NCI-H510A (cell line): Measurements from ENCODE around the gene LRRC8B.

Experiments
- DNase-seq: peaks from one replicate; lab custom pipeline; 2025; lab: John Stamatoyannopoulos, UW

LRRC8B gene

DNA sequence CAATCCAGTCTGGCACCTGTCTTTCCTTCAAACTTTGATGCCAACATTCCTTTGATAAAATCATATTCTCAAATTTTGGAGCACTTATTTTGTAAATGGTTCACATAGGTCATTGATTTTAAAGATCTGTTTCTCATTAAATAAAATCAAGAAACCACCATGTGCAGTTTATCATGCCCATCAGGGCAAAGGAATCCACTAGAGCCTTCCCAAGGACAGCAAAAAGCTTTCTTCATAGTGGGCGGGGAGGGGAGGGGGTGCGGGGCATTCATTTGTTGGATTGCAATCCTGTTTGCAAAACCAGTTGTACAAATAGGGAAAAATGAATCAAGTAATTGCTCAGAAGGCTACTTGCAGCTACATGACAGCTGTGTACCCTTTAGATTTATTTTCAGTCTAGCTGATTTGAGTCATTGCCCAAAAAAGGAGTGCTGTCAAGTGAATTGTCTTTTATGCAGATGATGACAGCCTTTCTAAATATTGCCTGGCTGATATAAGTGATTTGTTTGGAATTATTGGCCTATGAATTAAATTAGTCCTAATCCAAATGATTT is 23.0 kb downstream of the LRRC8B start:
- no peak for DNase-seq

DNA sequence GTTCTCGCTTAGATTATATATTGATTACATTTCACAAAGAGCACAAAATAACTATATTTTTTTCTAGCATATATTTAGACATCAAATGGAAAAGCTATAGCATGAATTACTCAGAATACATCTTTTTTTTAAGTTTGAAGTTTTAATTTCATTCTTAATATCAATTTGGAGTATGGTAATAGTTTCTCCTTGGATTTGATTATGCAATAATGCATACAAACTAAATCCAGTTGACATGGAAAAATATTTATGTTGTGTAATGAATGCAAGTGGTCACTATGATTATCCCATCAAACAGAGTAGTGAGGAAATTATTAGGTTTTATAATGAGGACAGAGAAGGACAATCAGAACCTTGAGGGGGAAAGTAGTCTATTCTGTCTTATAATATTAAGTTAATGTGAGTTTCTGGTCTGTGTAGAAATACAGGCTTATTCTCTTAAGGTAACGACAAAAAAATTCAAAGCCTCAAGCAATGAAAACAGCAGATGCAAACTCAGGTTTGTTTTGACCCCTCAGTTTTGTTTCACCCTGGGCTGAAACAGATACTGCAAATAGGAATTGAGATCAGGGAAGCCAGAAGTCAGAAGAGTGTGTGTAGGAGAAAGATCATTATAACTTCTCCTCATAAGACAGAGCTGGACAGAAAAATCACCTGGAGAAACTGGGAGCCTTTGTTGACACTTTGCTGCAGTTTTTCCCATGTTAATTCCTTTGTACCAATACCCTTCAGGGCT is 23.7 kb downstream of the LRRC8B start:
- no peak for DNase-seq

DNA sequence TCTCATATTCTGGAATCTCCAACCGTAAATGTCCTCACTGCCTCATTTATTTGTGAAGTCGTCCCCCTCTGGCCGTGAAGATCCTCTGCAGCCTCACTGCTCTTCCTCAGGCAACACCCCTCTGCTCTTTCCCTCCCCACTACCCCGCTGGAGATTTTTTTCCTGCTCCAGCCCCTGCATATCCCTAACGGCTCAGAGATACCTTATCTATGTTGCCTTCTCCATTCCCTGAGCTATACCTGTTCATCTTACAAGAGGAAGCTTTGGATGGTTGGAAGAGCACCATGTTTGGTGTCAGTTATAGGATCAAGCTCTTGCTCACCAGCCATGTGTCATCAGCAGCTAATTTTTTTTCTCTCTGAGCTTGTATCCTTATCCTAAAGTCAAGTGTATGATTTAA is 26.4 kb downstream of the LRRC8B start:
- no peak for DNase-seq

DNA sequence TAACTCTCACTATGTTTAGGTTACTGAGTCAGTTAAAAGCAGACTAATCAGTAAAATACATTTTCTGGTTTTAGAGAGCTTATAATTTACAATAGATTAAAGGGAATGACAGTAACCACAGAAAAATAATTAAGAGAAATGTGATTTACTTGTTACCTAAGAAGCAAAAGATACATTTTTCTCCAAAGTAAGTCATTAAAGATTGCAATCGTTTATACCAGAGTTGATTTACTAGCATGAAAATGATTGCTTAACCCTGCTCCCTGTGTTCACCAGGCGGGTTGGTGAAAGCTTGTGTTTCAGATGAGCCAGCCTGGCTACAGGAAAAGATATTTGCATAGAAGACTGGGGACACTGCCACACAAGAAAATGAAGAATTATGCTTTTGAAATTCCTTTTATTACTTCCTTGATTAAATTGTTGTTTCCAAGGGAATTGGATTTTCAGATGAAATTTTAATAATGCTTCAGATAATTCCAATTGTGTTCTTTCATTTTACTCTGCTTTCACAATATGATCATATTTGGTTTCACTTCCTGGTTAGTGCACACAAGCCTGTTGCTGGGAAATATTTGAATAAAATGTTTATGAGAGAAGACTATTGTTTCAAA is 27.9 kb downstream of the LRRC8B start:
- peak; percentile 54 for DNase-seq

DNA sequence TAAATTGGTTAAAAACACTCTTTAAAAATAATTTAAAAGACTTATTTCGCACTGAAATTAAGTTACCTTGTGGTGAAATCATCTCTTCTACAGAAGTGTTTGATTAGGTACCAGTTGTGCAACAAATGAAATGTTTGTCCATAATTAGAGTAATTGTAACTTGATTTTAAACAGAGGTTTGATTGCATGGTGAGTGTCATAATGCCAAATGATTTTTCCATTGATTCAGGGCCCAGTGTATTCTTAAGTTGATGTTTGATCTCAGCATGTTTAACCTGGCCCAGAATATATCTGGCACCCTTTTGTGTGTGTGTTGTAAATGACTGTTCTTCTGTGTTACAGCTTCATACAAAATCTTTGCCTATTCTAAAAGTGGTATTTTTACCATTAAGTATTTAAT is 28.5 kb downstream of the LRRC8B start:
- peak; percentile 7 for DNase-seq

DNA sequence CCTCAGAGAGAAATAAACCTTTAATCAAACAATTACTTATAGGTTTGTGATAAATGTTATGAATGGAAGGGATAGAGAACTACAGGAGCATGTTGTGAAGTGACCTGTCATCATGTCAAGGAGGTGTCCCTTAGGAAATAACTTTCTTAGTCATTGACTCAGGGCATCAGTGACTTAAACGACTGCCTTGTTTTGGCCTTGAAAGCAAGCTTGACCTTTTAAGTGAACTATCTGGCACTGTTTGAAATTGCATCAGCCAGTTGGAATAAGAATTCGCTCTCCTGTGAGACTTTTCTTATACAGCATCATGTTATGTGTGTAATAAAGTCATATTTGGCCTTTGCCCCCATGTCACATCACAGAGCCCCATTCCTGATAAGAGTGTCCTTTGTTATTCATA is 30.9 kb downstream of the LRRC8B start:
- DNase-seq: no peak

DNA sequence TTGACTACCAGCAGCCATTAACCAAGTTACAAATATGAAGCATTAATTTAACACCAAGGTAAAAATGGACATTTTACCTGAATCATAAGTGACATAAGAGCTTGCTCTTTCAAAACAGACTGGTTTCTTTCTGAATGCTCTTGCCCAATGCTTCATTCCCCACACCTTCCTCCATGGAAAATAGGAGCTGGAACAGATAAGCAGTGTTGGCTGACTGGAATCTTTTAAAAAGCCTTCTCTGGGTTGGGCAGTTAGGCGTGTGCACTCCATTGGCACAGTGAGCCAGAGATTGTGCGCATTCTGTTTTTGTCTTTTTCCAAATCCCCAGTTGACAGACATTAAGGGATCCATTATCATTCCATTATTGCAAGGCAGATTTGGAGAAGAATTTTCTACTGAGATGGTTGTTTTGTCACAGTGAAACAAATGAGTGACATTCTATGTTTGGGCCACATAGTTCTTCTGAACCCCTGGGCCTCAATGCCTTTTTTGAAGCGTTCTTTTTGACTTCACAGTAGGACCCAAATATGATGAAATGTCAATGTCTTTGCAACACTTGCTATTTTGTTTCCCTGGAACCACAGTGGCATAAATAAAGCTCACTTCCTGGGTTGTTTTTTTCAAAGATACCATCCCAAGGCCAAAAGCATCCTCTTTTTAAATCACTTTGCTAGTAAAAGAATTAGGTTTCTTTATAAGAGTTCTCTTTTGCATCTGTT is 32.3 kb downstream of the LRRC8B start:
- no peak for DNase-seq

DNA sequence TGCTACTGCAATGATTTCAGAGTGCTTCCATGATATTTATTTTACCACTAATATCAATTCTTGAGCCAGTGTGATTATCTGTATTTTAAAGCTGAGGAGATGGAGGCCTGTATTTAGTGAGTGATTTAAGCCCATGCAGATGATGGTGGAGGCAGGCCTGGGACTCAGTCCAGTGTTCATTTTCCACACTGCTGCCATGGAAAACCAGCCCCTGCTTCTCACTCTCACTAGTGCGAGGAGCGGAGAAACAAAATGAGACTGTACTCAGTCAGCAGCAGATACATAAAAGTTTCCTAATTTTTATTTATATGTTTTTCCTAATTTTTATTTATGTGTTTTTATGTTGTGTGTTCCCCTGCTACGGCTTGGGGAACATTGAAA is 32.8 kb downstream of the LRRC8B start:
- DNase-seq: no peak

DNA sequence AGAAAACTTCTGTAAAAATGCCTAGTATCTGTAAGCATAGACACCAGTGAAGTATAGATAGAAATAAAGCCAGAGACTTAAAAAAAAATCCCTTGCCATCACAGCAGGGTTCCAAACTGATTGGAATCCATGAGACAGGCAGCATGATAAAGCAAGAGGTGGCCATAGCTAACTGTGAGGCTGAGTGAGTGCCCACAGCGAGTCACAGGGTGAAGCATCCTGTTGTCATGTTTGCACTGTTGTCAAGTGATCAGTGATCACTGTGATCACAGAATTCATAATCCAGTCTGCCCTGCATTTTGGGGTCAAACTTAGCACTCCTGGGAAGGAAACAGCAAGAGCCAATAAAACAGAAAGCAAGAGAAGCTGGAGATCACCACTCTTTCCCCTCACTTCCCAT is 33.3 kb downstream of the LRRC8B start:
- no peak for DNase-seq

DNA sequence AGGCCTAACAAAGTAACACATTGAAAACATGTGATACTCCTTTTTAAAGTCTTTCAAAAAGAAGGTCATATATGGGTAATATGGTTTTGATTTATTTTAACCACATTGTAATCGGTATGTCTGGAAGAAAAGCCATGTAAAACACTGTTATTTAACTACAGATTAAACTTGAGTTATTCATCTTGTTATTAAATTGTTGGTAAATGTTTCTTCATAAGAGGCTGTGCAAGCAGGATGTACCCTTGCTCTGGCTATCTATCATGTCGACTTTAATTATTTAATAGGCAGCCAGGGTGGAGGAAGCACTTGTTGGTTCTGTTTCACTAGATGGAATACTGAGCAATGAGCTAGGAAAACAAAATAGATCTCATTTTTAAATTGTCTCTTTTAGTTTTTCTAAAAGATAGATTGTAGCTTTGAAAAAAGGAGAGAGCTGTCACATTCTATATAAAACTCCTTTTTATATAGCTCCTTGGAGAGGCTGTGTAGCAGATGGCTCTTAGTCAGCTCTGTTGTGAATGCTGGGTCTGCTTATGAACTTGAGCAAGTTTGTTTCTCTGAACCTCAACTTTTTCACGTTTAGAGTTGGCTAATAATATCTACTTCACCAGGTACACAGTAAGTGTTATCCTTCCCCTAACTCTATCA is 39.5 kb downstream of the LRRC8B start:
- no peak for DNase-seq

DNA sequence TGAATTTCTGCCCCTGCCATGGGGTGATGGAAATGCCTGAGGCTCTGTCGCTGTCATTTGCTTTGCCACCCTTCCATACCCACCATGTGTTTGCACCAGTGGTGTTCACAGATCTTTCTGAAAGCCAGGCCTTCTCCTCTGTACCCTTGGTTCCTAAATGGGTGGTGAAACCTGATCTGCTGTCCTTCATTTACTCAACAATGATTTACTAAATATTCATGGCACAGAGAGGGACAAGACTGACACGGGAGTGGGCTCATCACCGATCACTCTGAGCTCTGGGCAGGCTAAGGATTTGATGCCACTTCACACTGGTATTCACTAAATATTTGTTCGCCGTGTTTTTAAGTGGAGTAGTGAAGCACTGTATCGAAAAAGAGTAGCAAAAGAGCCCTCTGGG is 40.9 kb downstream of the LRRC8B start:
- no peak for DNase-seq

DNA sequence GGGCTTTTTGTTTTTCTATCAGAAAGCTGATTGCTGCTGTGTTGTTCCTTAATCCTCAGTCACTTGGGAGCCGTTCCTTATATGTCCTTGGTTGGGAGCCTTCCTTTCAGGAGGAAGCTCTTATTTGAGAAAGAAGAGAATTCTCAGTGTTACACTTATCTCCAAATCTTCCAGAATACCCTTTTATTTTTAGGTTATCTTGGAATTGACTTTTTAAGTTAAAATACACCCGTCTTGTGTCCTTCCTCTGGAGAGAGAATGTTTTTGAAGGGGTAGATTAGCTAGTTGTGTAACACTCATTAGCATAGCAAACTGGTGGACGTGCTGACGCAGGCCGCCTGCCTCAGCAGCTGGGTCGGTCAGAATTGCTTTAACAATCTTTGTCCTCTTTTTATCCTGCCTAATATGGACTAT is 42.1 kb downstream of the LRRC8B start:
- DNase-seq: no peak

DNA sequence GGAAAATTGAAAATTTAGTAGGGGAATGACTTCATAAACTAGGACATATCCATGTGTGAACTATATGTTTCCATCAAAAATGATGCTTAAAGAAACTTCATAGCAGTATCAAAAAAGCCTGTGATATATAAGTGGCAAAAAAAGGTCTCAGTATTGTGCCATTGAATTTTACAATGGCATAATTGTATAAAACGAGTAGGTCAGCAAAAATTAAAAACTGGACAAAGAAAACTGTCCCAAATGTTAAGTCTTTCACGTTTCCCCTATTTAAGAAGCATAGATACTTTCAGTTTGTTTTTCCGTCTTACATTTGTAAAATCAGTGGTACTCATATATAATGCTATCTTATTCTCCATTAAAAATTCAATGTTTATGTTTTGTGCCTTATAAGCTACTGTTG is 43.2 kb downstream of the LRRC8B start:
- no peak for DNase-seq

DNA sequence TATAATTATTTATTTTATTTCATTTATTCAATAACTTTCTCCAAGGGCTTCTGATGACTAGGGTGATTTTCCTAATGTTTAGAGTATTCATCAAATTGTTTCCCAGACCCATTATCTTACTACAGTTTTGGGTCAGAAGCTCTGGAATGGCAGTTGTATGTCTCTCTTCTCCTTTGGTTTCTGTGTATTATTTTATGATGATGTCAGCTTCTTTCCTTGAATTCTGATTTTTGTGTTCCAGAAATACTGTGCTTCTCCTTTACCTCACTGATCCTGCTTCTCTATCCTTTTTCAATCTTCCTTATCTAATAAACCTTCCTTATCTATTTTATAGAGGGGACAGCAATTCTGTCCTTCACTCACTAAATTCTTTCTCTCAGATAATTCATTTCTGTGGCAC is 48.8 kb downstream of the LRRC8B start:
- DNase-seq: no peak

DNA sequence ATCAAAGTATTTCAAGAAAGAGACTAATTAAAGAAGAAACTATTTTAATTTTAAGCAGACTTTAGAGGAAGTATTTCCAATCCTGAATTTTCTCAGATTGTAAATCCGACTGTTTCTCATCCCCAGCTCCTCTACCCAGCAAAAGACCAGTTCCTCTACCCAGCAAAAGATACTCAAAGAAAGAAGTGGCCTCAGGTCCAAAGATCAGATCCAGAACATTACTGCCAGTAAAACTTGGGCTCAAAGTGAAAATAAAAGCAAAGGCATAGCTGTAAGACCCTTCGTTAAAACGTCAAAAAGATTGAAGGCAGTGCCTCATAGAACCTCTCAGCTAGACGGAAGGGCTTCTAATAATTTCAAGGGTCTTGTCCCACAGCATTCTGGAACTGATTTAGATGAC is 50.0 kb downstream of the LRRC8B start:
- no peak for DNase-seq

DNA sequence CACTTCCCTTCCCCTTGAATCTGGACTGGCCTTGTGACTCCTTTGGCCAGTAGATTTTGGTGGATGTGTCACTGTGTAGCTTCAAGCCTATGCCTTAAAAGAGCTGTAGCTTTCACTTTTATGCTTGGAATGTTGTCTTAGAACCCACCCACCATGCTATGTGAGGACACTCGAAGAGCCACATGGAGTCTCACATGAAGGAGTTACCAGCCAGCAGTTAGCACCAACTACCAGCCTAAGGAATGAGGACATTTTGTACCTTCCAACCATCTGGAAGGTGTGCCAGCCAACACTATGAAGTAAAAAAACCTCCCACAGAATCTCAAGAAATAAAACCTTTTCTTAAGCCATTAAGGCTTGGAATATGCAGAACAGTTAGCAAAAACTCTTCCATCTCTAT is 50.6 kb downstream of the LRRC8B start:
- no peak for DNase-seq

DNA sequence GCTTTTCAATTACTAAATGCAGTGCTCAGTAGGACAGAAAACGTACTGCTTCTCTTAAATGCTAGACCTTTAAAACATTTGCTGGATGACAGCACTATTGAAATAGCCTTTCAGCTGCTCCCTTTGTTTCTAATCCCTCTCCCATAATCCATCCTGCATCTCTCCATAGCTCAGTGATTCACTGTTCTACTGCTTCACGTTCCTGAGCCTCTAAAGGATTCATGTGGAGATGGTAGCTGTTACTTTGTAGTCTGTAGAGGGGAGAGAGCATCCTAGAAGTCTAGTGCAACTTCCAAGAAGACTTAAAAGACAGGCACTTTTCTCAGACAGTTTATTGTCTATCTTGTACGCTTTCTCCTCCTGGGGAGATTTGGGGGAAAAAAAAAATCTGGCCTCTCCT is 51.4 kb downstream of the LRRC8B start:
- no peak for DNase-seq

DNA sequence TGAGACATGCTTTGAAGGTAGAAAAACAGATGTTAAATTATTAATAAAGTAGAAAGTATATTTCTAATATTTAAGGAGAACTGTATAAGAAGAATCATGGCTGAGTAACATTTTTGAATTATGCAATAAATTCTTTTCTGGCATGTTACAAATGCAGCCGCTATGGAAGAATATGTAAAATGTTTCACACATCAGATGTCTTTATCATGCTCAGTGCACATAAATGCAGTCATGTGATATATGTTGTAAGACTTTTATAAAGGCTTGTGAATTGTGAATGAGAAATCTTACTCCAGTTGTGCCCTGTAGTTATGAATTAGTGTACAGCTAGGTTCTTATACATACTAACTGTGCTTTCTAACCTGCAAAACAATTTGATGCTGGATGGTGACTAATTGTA is 53.5 kb downstream of the LRRC8B start:
- no peak for DNase-seq

DNA sequence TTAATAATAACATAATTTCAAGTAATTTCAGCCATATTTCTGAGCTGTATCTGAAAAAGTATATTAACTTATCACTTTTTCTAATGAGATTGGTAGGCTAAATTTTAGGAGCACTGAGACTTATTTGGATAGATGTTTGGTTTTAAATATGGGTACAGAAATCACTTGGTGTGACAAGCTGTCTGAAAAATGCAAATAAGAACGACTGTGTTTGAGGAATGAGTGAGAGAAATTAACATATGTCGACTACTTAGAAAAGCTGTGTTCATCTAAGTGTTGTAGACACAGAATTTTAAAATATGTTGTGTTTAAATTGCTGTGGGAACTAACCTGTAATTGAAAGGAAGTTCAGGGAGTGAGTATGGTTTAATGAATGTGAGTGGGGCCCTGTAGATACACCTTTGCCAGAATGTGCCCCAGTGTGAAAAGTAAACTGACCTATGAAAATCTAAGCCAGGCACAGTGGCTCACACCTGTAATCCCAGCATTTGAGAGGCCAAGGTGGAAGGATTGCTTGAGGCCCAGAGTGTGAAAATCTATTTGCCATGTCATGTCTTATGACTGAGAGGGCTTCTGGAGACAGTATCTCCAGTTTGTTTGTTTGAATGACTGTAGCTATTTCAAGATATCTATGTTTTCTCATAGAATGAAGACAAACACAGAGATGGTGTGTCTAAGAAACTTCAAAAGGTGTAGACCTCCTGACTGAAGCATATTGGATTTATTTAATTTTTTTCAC is 54.5 kb downstream of the LRRC8B start:
- DNase-seq: no peak

DNA sequence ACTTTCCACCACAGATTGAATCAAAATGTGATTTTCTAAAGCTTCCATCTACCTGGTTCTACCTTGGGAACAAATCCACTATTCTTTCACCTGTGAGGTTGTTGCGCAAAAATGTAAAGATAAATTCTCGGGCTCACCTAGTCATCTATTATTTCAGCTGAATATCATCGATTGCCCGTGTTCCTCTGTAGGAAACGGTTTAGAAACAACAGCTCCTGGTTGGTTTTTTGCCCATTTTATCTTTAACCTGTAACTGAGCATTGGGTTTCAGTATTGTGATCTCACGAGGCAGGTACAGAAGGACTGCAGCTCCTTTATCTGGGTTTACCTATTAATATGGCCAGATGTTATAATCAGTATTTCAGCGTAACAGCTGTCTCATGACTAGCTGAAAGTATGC is 55.4 kb downstream of the LRRC8B start:
- DNase-seq: no peak

DNA sequence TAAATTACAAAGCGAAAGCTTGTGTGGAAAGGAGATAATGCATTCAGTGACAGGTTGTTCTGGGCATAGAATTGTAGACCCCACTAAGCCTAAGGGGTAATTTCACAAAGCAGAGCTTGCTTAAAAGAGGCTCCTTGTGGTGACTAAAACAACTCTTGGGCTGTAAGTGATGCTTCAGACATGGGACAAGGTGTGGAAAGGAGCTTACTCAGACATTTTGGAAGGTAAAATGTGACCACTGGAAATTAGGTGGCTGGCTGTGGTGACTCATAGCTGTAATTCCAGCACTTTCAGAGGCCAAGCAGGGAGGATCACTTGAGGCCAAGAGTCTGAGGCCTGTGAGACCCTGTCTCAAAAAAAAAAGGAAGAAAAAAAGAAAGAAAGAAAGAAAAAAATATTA is 57.2 kb downstream of the LRRC8B start:
- DNase-seq: no peak

DNA sequence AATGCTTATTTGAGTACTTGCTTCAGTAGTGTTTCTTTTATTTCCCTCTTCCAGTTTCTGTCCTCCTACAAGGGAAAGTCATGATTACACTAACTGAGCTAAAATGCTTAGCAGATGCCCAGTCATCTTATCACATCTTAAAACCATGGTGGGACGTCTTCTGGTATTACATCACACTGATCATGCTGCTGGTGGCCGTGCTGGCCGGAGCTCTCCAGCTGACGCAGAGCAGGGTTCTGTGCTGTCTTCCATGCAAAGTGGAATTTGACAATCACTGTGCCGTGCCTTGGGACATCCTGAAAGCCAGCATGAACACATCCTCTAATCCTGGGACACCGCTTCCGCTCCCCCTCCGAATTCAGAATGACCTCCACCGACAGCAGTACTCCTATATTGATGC is 57.9 kb downstream of the LRRC8B start:
- DNase-seq: no peak
